ENCODE measurements around the gene TRPM4. TPM values are rescaled to one million over a fixed set of nuclear protein-coding genes. Genes with fewer than 3 reads are reported as not detected.

Gene TRPM4
- total and polyA plus RNA-seq, 2 experiments from 2014 or later, result 16.5 to 25.7 TPM

GRCh38 chr19:49241769-49242168 is 84.2 kb downstream of the TRPM4 start:
- H2AFZ ChIP-seq, result no peak overlapping the region
- no peak for DNase-seq (ENCODE audit: low spot score)
- no peaks in the 10 kb centered on the region for H3K36me3 ChIP-seq (ENCODE audit: insufficient read depth)
- Mint-ChIP-seq H3K36me3 (ENCODE audit: low read depth) (no peaks in the 10 kb centered on the region), H3K4me1 (peaks cover 7% of the 10 kb centered on the region), H3K4me3 (no peak overlapping the region), H3K27ac (no peak overlapping the region), H3K27me3 (ENCODE audit: insufficient read depth, low read depth, poor library complexity) (peaks cover 10% of the 10 kb centered on the region), H3K9me3 (no peaks in the 10 kb centered on the region)
- TF ChIP-seq ZNF462 (CRISPR knock-in tag; IDR thresholded peaks at IDR 0.05) (no peak), REST (IDR thresholded peaks at IDR 0.05; ENCODE audit: unreplicated experiment) (no peak), STAT1 (IDR thresholded peaks at IDR 0.05; ENCODE audit: unreplicated experiment) (no peak), ZNF114 (CRISPR knock-in tag; IDR thresholded peaks at IDR 0.05) (no peak), CREB1 (CRISPR knock-in tag; IDR thresholded peaks at IDR 0.05; ENCODE audit: low read depth) (no peak), POLR2AphosphoS5 (IDR thresholded peaks at IDR 0.05; ENCODE audit: low read depth) (no peak), EZH2 (IDR thresholded peaks at IDR 0.05; ENCODE audit: low read depth, unreplicated experiment) (no peak), NANOG (IDR thresholded peaks at IDR 0.05; ENCODE audit: borderline replicate concordance) (no peak), ETS1 (IDR thresholded peaks at IDR 0.05) (no peak), JUNB (IDR thresholded peaks at IDR 0.05; ENCODE audit: unreplicated experiment) (no peak), EZH2phosphoT487 (IDR thresholded peaks at IDR 0.05; ENCODE audit: unreplicated experiment) (no peak), ZNF331 (CRISPR knock-in tag; IDR thresholded peaks at IDR 0.05; ENCODE audit: low read depth) (no peak), CTCF (conservative IDR thresholded peaks at IDR 0.05; ENCODE audit: low read depth in 2 of 2) (no peak)
- no peaks in the 10 kb centered on the region for H3K79me2 ChIP-seq (replicated peaks; ENCODE audit: insufficient read depth)
- H4K20me1 ChIP-seq (replicated peaks; ENCODE audit: insufficient read depth), result no peaks in the 10 kb centered on the region
- no peak overlapping the region for H3K4me3 ChIP-seq
- no peak for ATAC-seq
- no peak overlapping the region for H3K4me2 ChIP-seq
- H3K4me1 ChIP-seq (ENCODE audit: insufficient read depth), result peaks cover 8% of the 10 kb centered on the region; the same call in 1 of the 2 replicates
- H3K27ac ChIP-seq (ENCODE audit: low read depth), result no peak overlapping the region
- no peaks in the 10 kb centered on the region for H3F3A ChIP-seq (replicated peaks; ENCODE audit: low read depth)
- H3K27me3 ChIP-seq (ENCODE audit: insufficient read depth), result no peaks in the 10 kb centered on the region
- H3K9me2 ChIP-seq (ENCODE audit: insufficient read depth), result no peaks in the 10 kb centered on the region
